Panc1 (cell line): ENCODE results near the gene PMAIP1. TPM values are rescaled to one million over a fixed set of nuclear protein-coding genes. Genes with fewer than 3 reads are reported as not detected.

ENCODE experiments used
- ATAC-seq: fragments of 200-7000 bp; cut with Tn5 transposase; 2 replicates; pipeline ENCODE4 v1.9.1; 2020; ENCODE audit warnings: mild to moderate bottlenecking, moderate library complexity
- BruUV-seq: library from RNA; stranded (reverse); fragments of 400-500 nt; replicated peaks from 2 replicates; lab custom pipeline; 2021; lab: Mats Ljungman, UMichigan
- CTCF ChIA-PET: fragments of 300-600 bp; sonication (Branson Sonifier 250); formaldehyde crosslinking; loops from one replicate; lab custom pipeline; 2022; ENCODE audit warnings: antibody characterized with exemption; lab: Charles Lee
- POLR2A ChIA-PET: fragments of 300-600 bp; sonication (Branson Sonifier 250); formaldehyde crosslinking; loops from one replicate; lab custom pipeline; 2022; ENCODE audit warnings: antibody characterized with exemption; lab: Charles Lee
- DNase-seq: peaks from one replicate; pipeline ENCODE4 v3.0.0-alpha.2; 2010; ENCODE audit warnings: low read depth, low spot score
- H3K27ac ChIP-seq: 2 replicates; pipeline ENCODE4 v1.5.1; 2011; ENCODE audit warnings: mild to moderate bottlenecking, low read length, inconsistent platforms
- H3K27me3 ChIP-seq: fragments of 200-500 bp; sonication (Bioruptor generic); 2 replicates; pipeline ENCODE4 v1.6.0; 2014; ENCODE audit warnings: low read length, inconsistent platforms; ENCODE audit not compliant: control insufficient read depth, insufficient read depth
- H3K36me3 ChIP-seq: fragments of 200-500 bp; sonication (Bioruptor generic); 2 replicates; pipeline ENCODE4 v1.5.1; 2014; ENCODE audit warnings: inconsistent platforms, mild to moderate bottlenecking, low read length, moderate library complexity; ENCODE audit not compliant: control insufficient read depth, insufficient read depth
- H3K4me1 ChIP-seq: 2 replicates; pipeline ENCODE4 v1.5.1; 2011; ENCODE audit warnings: inconsistent platforms, mild to moderate bottlenecking, low read length, moderate library complexity; ENCODE audit not compliant: control insufficient read depth, insufficient read depth
- H3K4me3 ChIP-seq, 2 experiments: 2 replicates each; pipeline ENCODE4 v1.5.1; 2011 to 2012; ENCODE audit warnings: low read depth in 2 of 2, low read length in 2 of 2, mild to moderate bottlenecking in 2 of 2, inconsistent platforms in 1 of 2, moderate library complexity in 1 of 2
- H3K9me3 ChIP-seq: fragments of 200-500 bp; sonication (Bioruptor generic); 2 replicates; pipeline ENCODE4 v1.5.1; 2014; ENCODE audit warnings: low read depth, mild to moderate bottlenecking, inconsistent platforms, low read length, moderate library complexity; ENCODE audit not compliant: control insufficient read depth, insufficient read depth
- CTCF ChIP-seq: fragments of 450-650 bp; IDR thresholded peaks from 2 replicates; pipeline ENCODE4 v1.5.1; 2017; ENCODE audit warnings: mild to moderate bottlenecking
- POLR2AphosphoS5 ChIP-seq: IDR thresholded peaks from 2 replicates; pipeline ENCODE4 v1.6.1; 2012; ENCODE audit warnings: mild to moderate bottlenecking, low read depth, low read length, moderate library complexity
- REST ChIP-seq, 2 experiments: IDR thresholded peaks; 2 replicates each; pipeline ENCODE4 v1.6.1; 2011 to 2012; ENCODE audit warnings: low read depth in 2 of 2, control low read depth in 1 of 2, low read length in 1 of 2, mild to moderate bottlenecking in 1 of 2, moderate library complexity in 1 of 2; ENCODE audit not compliant: insufficient read depth in 1 of 2
- SIN3A ChIP-seq: IDR thresholded peaks from 2 replicates; pipeline ENCODE4 v1.6.1; 2012; ENCODE audit warnings: low read depth, mild to moderate bottlenecking, low read length, moderate library complexity, borderline replicate concordance; ENCODE audit not compliant: insufficient read depth
- TCF7L2 ChIP-seq: IDR thresholded peaks from 2 replicates; pipeline ENCODE4 v1.6.1; 2011; ENCODE audit warnings: mild to moderate bottlenecking, low read depth, low read length, inconsistent platforms
- in situ Hi-C: cut with HindIII; loops from 2 replicates; pipeline ENCODE4 v1.10.0; 2016; ENCODE audit warnings: low sequenced_read_pairs, low pct_unique_long_range_greater_than_20kb
- intact Hi-C: fragments of 100-400 bp; cut with micrococcal nuclease; formaldehyde crosslinking; loops from one replicate; pipeline ENCODE4 v1.10.0; 2022; ENCODE audit not compliant: unreplicated experiment
- total RNA-seq: library from RNA; stranded (reverse); gene quantifications from one replicate; pipeline ENCODE4 v1.2.1, GENCODE V29; 2021; ENCODE audit not compliant: unreplicated experiment

Gene PMAIP1
- total RNA-seq, 1 experiment from 2014 or later = 7.7 TPM

- intact Hi-C loops = no loop called here
- Histone ChIP-seq H3K4me3 (no peak overlapping the region), H3K4me1 (no peaks in the 10 kb centered on the region), H3K36me3 (no peaks in the 10 kb centered on the region), H3K27ac (no peak overlapping the region), H3K27me3 (no peaks in the 10 kb centered on the region), H3K9me3 (no peaks in the 10 kb centered on the region)
- ChIA-PET POLR2A (no interaction called here), CTCF (no interaction called here)
- in situ Hi-C loops = no loop called here
- TF ChIP-seq SIN3A (no peak), POLR2AphosphoS5 (no peak), REST (IDR thresholded peaks at IDR 0.05; ENCODE audit: insufficient read depth in 1 of 2, low read depth in 2 of 2, low read length in 1 of 2) (no peak), TCF7L2 (no peak), CTCF (no peak)
- ATAC-seq = no peak
- no peak for DNase-seq
- no TSS peak for BruUV-seq
Observed at GRCh38 chr18:59911600-59911999, 11.8 kb downstream of the PMAIP1 start.

- BruUV-seq = no TSS peak
- in situ Hi-C loops = no loop called here
Observed at GRCh38 chr18:59912007-59912550, 12.3 kb downstream of the PMAIP1 start.

More at GRCh38 chr18:59912007-59912550, 12.3 kb downstream of the PMAIP1 start:
- no peaks in the 10 kb centered on the region for H3K9me3 ChIP-seq
- ChIA-PET CTCF (no interaction called here), POLR2A (no interaction called here)
- no peak overlapping the region for H3K27ac ChIP-seq
- DNase-seq (no peak), ATAC-seq (no peak)
- H3K4me3 ChIP-seq = no peak overlapping the region
- intact Hi-C loops = no loop called here
- TF ChIP-seq SIN3A = no peak
- TF ChIP-seq REST (IDR thresholded peaks at IDR 0.05; ENCODE audit: insufficient read depth in 1 of 2, low read depth in 2 of 2, low read length in 1 of 2) = no peak
- TF ChIP-seq TCF7L2 = no peak
- no peak for TF ChIP-seq POLR2AphosphoS5
- TF ChIP-seq CTCF = no peak
- no peaks in the 10 kb centered on the region for H3K36me3 ChIP-seq
- H3K4me1 ChIP-seq = no peaks in the 10 kb centered on the region
- H3K27me3 ChIP-seq = no peaks in the 10 kb centered on the region
